Measurements from ENCODE around the gene LONRF2. TPM values are rescaled to one million over a fixed set of nuclear protein-coding genes. Genes with fewer than 3 reads are reported as not detected.

LONRF2 gene
- total and polyA plus RNA-seq, 2 experiments from 2014 or later: 0.69 to 1.9 TPM

DNA sequence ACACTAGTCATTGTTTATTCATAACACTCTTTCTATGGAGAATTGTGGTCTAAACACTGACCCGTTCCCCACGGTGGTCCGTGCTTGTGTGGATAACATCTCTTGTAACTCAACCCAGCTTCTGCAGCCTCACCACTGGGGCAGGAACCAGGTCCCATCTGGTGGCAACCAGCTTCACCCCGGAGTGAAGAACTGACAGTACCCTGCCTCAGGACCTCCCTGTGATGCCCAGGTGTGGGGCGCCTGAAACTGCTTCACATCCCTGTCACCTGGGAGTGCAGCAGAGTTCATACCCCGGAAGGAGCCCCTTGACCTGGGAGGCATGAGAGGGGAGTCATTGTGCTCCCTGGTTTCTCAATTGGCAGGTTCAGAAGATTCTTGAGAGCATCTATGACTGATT, 81.1 kb downstream of the LONRF2 start:
- no peaks in the 10 kb centered on the region for H3K9me2 ChIP-seq (replicated peaks; ENCODE audit: insufficient read depth)
- H3K4me1 ChIP-seq (ENCODE audit: insufficient read depth): peaks cover 19% of the 10 kb centered on the region
- no peak overlapping the region for H3K4me2 ChIP-seq
- H4K20me1 ChIP-seq (ENCODE audit: insufficient read depth, poor library complexity, severe bottlenecking): no peaks in the 10 kb centered on the region
- H3K27ac ChIP-seq: no peak overlapping the region
- no peaks in the 10 kb centered on the region for H3K36me3 ChIP-seq (replicated peaks; ENCODE audit: insufficient read depth, low read depth)
- TF ChIP-seq EZH2 (IDR thresholded peaks at IDR 0.05; ENCODE audit: borderline replicate concordance): no peak
- TF ChIP-seq CTCF (IDR thresholded peaks at IDR 0.05; ENCODE audit: poor library complexity): no peak
- no peak for TF ChIP-seq EZH2phosphoT487 (IDR thresholded peaks at IDR 0.05; ENCODE audit: low read depth, severe bottlenecking, unreplicated experiment)
- H3K9me3 ChIP-seq (ENCODE audit: low read depth): no peaks in the 10 kb centered on the region
- WGBS (ENCODE audit: low lambda C conversion rate, missing lambda C conversion rate): 94% methylated on average over 6 of the region's 6 CpGs
- no peaks in the 10 kb centered on the region for H3K27me3 ChIP-seq
- DNase-seq (ENCODE audit: low spot score): no peak
- H3K79me2 ChIP-seq: no peaks in the 10 kb centered on the region
- no peak overlapping the region for H2AFZ ChIP-seq
- no peak overlapping the region for H3K4me3 ChIP-seq

DNA sequence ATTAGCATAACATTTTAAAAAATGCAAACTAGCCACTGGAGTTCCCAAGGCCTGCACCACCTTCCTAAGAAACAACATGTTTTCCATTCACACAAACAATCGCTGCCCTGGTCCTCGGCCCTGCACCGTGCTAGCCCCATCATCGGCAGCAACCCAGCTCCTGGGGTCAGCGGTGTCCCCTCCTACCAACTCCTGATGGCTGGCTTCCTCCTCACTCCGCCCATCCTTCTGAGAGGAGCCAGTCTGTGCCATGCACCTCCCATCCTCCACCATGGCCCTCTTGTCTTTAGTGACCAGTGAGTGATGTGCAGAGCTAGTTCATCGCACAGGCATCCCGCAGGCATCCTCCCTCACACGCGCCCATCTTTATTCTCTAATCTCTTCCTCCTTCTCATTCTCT, 81.9 kb downstream of the LONRF2 start:
- H3K9me2 ChIP-seq (replicated peaks; ENCODE audit: insufficient read depth): no peaks in the 10 kb centered on the region
- no peaks in the 10 kb centered on the region for H3K36me3 ChIP-seq (replicated peaks; ENCODE audit: insufficient read depth, low read depth)
- H3K4me3 ChIP-seq: no peak overlapping the region
- no peaks in the 10 kb centered on the region for H3K79me2 ChIP-seq
- H2AFZ ChIP-seq: no peak overlapping the region
- no peak overlapping the region for H3K4me2 ChIP-seq
- TF ChIP-seq CTCF (IDR thresholded peaks at IDR 0.05; ENCODE audit: poor library complexity): no peak
- TF ChIP-seq EZH2phosphoT487 (IDR thresholded peaks at IDR 0.05; ENCODE audit: low read depth, severe bottlenecking, unreplicated experiment): no peak
- no peak for TF ChIP-seq EZH2 (IDR thresholded peaks at IDR 0.05; ENCODE audit: borderline replicate concordance)
- H3K27me3 ChIP-seq: no peaks in the 10 kb centered on the region
- H3K4me1 ChIP-seq (ENCODE audit: insufficient read depth): peaks cover 19% of the 10 kb centered on the region
- no peak overlapping the region for H3K27ac ChIP-seq
- no peak for DNase-seq (ENCODE audit: low spot score)
- no peaks in the 10 kb centered on the region for H4K20me1 ChIP-seq (ENCODE audit: insufficient read depth, poor library complexity, severe bottlenecking)
- H3K9me3 ChIP-seq (ENCODE audit: low read depth): no peaks in the 10 kb centered on the region
- 93% methylated on average over 10 of the region's 10 CpGs for WGBS (ENCODE audit: low lambda C conversion rate, missing lambda C conversion rate)

GRCh38 chr2:100239486-100240210, 82.7 kb downstream of the LONRF2 start:
- TF ChIP-seq CTCF (IDR thresholded peaks at IDR 0.05; ENCODE audit: poor library complexity): no peak
- no peak for TF ChIP-seq EZH2 (IDR thresholded peaks at IDR 0.05; ENCODE audit: borderline replicate concordance)
- TF ChIP-seq EZH2phosphoT487 (IDR thresholded peaks at IDR 0.05; ENCODE audit: low read depth, severe bottlenecking, unreplicated experiment): no peak

More at GRCh38 chr2:100239486-100240210, 82.7 kb downstream of the LONRF2 start:
- Histone ChIP-seq H3K4me2 (no peak overlapping the region), H3K9me3 (ENCODE audit: low read depth) (no peaks in the 10 kb centered on the region), H3K27ac (no peak overlapping the region), H4K20me1 (ENCODE audit: insufficient read depth, poor library complexity, severe bottlenecking) (no peaks in the 10 kb centered on the region), H3K79me2 (no peaks in the 10 kb centered on the region), H3K36me3 (replicated peaks; ENCODE audit: insufficient read depth, low read depth) (no peaks in the 10 kb centered on the region), H2AFZ (no peak overlapping the region), H3K4me3 (no peak overlapping the region), H3K9me2 (replicated peaks; ENCODE audit: insufficient read depth) (no peaks in the 10 kb centered on the region), H3K27me3 (no peaks in the 10 kb centered on the region), H3K4me1 (ENCODE audit: insufficient read depth) (peaks cover 19% of the 10 kb centered on the region)
- DNase-seq (ENCODE audit: low spot score): no peak
- WGBS (ENCODE audit: low lambda C conversion rate, missing lambda C conversion rate): 53% methylated on average over 12 of the region's 12 CpGs

All from hepatocyte (in vitro differentiated cells).